D721Med (cell line): ENCODE results near the gene ACTMAP.

ENCODE experiments used
- DNase-seq: peaks from one replicate; pipeline ENCODE4 v3.0.0; 2011; ENCODE audit warnings: low spot score; ENCODE audit not compliant: insufficient read length
- FAIRE-seq: peaks from 2 replicates; lab custom pipeline; 2011; peaks lifted over from hg19 to GRCh38; lab: Jason Lieb, UNC
- TF ChIP-seq, protein P1 (sequence below): IDR thresholded peaks from 2 replicates; pipeline ENCODE4 v1.5.1; 2012; ENCODE audit warnings: mild to moderate bottlenecking, control low read depth; ENCODE audit not compliant: insufficient read depth; ENCODE audit errors: missing control alignments

Gene ACTMAP

DNA sequence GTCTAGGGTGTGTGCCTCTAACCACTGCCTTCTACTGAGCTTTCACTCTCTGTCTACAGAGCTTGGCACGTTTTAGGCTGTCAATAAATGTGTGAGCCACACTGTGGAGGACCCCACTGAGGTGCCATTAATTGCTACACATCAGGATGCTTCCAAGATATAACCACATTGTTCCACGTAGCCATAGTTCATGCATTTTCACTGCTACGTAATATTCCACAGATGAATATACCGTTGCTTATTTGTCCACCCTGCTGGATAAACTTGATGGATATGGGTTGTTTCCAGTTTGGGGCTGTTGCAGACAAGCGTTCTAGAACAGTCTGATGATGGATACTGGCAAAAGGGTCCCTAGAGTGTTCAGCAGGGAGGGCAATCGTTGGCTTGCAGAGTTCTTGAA lies 48.5 kb downstream of the ACTMAP start:
- FAIRE-seq (no peak), DNase-seq (no peak)
- TF ChIP-seq, protein P1, sequence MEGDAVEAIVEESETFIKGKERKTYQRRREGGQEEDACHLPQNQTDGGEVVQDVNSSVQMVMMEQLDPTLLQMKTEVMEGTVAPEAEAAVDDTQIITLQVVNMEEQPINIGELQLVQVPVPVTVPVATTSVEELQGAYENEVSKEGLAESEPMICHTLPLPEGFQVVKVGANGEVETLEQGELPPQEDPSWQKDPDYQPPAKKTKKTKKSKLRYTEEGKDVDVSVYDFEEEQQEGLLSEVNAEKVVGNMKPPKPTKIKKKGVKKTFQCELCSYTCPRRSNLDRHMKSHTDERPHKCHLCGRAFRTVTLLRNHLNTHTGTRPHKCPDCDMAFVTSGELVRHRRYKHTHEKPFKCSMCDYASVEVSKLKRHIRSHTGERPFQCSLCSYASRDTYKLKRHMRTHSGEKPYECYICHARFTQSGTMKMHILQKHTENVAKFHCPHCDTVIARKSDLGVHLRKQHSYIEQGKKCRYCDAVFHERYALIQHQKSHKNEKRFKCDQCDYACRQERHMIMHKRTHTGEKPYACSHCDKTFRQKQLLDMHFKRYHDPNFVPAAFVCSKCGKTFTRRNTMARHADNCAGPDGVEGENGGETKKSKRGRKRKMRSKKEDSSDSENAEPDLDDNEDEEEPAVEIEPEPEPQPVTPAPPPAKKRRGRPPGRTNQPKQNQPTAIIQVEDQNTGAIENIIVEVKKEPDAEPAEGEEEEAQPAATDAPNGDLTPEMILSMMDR, result no peak

DNA sequence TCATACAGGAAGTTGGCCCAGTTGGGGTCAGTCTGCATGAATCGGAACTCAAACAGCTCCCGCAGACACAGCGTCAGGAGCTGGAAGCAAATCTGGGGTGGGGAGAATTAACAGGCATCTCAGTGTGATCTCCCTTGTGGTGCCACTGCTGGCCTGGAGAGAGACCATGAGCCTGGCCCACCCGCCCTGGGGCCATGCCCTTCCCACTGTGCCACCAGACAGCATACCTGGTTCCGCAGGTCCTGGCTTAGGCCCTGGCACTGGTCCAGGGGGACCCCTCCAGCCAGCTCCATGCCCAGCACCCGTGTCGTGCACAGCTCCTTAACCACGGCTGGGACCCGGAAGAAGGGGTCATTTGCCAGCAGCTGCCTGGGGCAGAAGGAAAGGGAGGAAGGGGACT lies 50.2 kb downstream of the ACTMAP start:
- FAIRE-seq, result no peak
- TF ChIP-seq, protein P1, result no peak
- no peak for DNase-seq

DNA sequence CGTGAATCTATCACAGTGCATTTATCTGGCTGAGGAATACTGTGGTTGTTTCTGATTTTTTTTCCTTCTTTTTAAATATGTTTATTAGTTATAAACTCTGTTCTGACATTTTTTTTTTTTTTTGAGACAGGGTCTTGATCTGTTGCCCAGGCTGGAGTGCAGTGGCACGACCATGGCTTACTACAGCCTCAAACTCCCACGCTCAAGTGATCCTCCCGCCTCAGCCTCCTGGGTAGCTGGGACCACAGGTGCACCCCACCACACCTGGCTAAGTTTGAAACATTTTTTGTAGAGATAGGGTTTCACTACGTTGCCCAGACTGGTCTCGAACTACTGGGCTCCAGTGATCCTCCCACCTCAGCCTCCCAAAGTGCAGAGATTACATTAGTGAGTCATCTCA lies 53.3 kb downstream of the ACTMAP start:
- FAIRE-seq (no peak), DNase-seq (no peak)
- TF ChIP-seq, protein P1, result no peak

DNA sequence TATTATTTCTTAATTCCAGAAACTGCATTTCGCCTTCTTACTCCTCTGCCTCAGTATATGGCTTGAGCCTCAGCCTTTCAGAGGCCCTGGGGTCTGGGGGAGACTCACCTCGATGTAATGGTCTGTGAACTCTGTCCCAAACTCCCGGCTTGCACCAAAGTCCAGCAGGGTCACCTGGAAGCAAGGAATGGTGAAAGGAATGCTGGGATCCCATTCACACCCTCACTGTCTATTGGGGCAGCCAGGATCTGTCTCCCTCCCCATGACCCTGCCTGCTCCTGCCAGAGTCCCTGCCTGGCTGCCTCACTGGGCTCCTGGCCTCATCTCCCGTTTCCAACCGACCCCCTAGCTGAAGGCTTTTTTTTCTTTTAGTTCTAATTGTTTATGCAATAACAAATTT lies 54.4 kb downstream of the ACTMAP start:
- TF ChIP-seq, protein P1, result no peak
- no peak for DNase-seq
- no peak for FAIRE-seq

DNA sequence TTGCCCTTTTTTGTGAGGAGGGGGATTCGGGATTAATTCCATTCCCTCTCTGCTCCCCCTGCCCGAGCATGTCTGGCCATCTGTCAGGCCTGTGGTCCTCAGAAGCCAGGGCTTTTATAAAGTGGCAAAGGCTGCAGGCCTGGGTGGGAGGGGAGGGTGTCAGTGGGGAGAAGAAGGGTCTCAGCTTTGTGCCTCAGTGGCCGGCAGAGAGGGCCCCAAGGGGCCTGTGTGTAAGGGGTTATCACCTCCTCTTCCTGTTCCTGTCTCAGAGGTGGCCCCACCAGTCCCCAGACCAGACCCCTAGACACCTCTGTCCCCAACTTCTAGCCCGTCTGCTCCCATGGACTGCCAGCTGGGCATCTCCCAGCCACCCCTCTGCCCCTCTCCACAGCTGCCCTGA lies 56.4 kb downstream of the ACTMAP start:
- TF ChIP-seq, protein P1, result no peak
- FAIRE-seq (no peak), DNase-seq (no peak)

DNA sequence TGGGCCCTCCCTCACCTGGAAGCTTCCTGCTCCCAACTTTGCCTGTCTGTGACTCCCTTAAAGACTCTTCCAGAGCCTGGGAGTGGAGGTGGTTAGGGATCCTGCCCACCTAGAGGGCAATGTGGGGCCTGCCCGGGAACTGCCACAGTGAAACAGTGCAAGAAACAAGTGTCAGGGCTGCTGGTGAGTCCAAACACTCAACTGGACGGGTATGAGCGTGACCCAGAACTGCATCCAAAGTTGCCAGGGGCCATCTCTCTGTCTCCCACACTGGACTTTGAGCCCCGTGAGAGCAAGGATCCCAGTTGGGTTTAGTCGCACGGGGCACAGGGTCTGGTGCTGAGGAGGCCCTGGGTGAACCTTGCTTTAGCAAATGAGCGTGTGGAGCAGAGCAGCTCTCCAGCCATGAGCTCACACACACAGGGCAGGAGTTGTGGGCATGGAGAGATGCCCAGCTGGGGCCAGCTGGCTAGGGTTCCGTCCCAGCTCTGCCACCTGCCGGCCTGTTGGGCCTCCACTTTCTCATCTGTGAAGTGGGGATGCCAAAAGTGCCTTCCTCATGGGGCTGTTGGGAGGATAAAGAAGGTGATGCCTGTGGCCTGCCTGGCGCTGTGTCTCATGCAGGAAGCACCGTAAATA lies 57.0 kb downstream of the ACTMAP start:
- no peak for FAIRE-seq

DNA sequence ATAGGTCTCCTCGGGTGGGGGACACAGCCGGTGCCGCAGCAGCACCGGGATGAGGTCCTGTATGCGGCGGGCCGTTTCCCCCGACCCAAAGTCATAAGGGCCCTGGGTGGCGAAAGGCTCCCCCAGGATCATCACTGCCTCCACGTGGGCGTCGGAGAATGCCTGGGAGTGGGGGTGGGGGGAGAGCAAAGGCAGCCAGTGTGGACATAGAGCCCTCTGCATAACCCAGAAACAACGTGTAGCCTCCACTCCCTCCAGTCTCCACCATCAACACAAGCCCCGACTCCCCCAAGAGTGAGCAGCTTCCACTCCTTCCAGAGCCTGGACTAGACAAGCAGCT lies 58.1 kb downstream of the ACTMAP start:
- DNase-seq (no peak), FAIRE-seq (no peak)
- TF ChIP-seq, protein P1, result no peak

More for the DNA sequence above, 57.0 kb downstream of the ACTMAP start:
- DNase-seq, result no peak
- TF ChIP-seq, protein P1, result no peak
